HCT116 (cell line): Measurements from ENCODE around the gene ZNF423. TPM values are rescaled to one million over a fixed set of nuclear protein-coding genes. Genes with fewer than 3 reads are reported as not detected.

ENCODE experiments used
- ATAC-seq: fragments of 200-7000 bp; cut with Tn5 transposase; 2 replicates; pipeline ENCODE4 v1.9.1; 2020; ENCODE audit warnings: mild to moderate bottlenecking, moderate library complexity
- BruUV-seq: library from RNA; stranded (reverse); fragments of 400-500 nt; replicated peaks from 2 replicates; lab custom pipeline; 2021; lab: Mats Ljungman, UMichigan
- CTCF ChIA-PET: fragments of 300-600 bp; sonication (Branson Sonifier 250); formaldehyde crosslinking; loops from one replicate; lab custom pipeline; 2021; ENCODE audit warnings: antibody characterized with exemption; lab: Charles Lee
- POLR2A ChIA-PET: fragments of 300-600, 350-600 bp; sonication (Branson Sonifier 250); formaldehyde crosslinking; loops from one replicate; lab custom pipeline; 2021; ENCODE audit warnings: antibody characterized with exemption; lab: Charles Lee
- RAD21 ChIA-PET, 2 experiments: fragments of 300-600 bp; sonication (Branson Sonifier 250); formaldehyde crosslinking; loops; one replicate each; lab custom pipeline; 2023; ENCODE audit warnings: low total read pairs in 2 of 2; ENCODE audit not compliant: uncharacterized antibody in 2 of 2, unreplicated experiment in 2 of 2, low non-redundant PET in 1 of 2; lab: Charles Lee
- DNase-seq: peaks from one replicate; pipeline ENCODE4 v3.0.0-alpha.2; 2010; ENCODE audit warnings: low read depth, low spot score
- H2AFZ ChIP-seq: fragments of 200-600 bp; shearing (Covaris generic), sonication (generic); 2 replicates; pipeline ENCODE4 v1.6.1; 2017; ENCODE audit warnings: low read depth, mixed run types, mixed read lengths, antibody characterized with exemption, low read length; ENCODE audit not compliant: poor library complexity, severe bottlenecking
- H3K27ac ChIP-seq: 2 replicates; pipeline ENCODE4 v1.5.1; 2012; ENCODE audit warnings: low read depth, low read length
- H3K27me3 ChIP-seq: fragments of 200-600 bp; sonication (generic); 2 replicates; pipeline ENCODE4 v1.6.1; 2016; ENCODE audit warnings: mixed run types, low read length, mixed read lengths; ENCODE audit not compliant: insufficient read depth
- H3K36me3 ChIP-seq, 2 experiments: fragments of 200-500 bp in 1 of 2; fragments of 200-600 bp in 1 of 2; sonication (Bioruptor generic) in 1 of 2; sonication (generic) in 1 of 2; 2 replicates each; pipeline versions ENCODE4 v1.5.1 to v1.6.1; 2014 to 2016; ENCODE audit warnings: low read length in 2 of 2, inconsistent platforms in 1 of 2, mixed read lengths in 1 of 2, mixed run types in 1 of 2; ENCODE audit not compliant: insufficient read depth in 2 of 2, control insufficient read depth in 1 of 2
- H3K4me1 ChIP-seq, 2 experiments: fragments of 200-600 bp in 1 of 2; sonication (generic) in 1 of 2; 2 replicates each; pipeline versions ENCODE4 v1.5.1 to v1.6.1; 2012 to 2017; ENCODE audit warnings: low read length in 2 of 2, inconsistent platforms in 1 of 2, mild to moderate bottlenecking in 1 of 2, mixed read lengths in 1 of 2, mixed run types in 1 of 2, moderate library complexity in 1 of 2; ENCODE audit not compliant: insufficient read depth in 2 of 2, control insufficient read depth in 1 of 2
- H3K4me2 ChIP-seq: fragments of 200-600 bp; sonication (generic); 2 replicates; pipeline ENCODE4 v1.6.1; 2017; ENCODE audit warnings: mixed run types, low read length, mixed read lengths
- H3K4me3 ChIP-seq, 2 experiments: fragments of 200-600 bp in 1 of 2; sonication (generic) in 1 of 2; replicated peaks in 1 of 2; 2 replicates each; pipeline ENCODE4 v1.5.1; 2011 to 2016; ENCODE audit warnings: low read length in 2 of 2, control low read depth in 1 of 2, low read depth in 1 of 2, mild to moderate bottlenecking in 1 of 2, mixed read lengths in 1 of 2, mixed run types in 1 of 2
- H3K79me2 ChIP-seq: fragments of 200-600 bp; sonication (generic); 2 replicates; pipeline ENCODE4 v1.6.1; 2017; ENCODE audit warnings: mild to moderate bottlenecking, mixed run types, low read length, moderate library complexity, mixed read lengths; ENCODE audit not compliant: insufficient read depth
- H3K9ac ChIP-seq: fragments of 200-600 bp; sonication (generic); 2 replicates; pipeline ENCODE4 v1.6.1; 2016; ENCODE audit warnings: low read length, mixed read lengths
- H3K9me2 ChIP-seq: fragments of 200-600 bp; sonication (generic), shearing (Covaris generic); 2 replicates; pipeline ENCODE4 v1.6.1; 2017; ENCODE audit warnings: mixed run types, mild to moderate bottlenecking, moderate library complexity; ENCODE audit not compliant: insufficient read depth
- H3K9me3 ChIP-seq, 2 experiments: fragments of 200-500 bp in 1 of 2; fragments of 200-600 bp in 1 of 2; sonication (Bioruptor generic) in 1 of 2; sonication (generic) in 1 of 2; 2 replicates each; pipeline ENCODE4 v1.6.1; 2014 to 2017; ENCODE audit warnings: low read length in 2 of 2, mixed read lengths in 2 of 2, inconsistent platforms in 1 of 2, low read depth in 1 of 2, mild to moderate bottlenecking in 1 of 2, mixed run types in 1 of 2, moderate library complexity in 1 of 2; ENCODE audit not compliant: control insufficient read depth in 1 of 2, insufficient read depth in 1 of 2
- H4K20me1 ChIP-seq: fragments of 200-600 bp; sonication (generic), shearing (Covaris generic); 2 replicates; pipeline ENCODE4 v1.6.1; 2017; ENCODE audit warnings: mixed run types, mild to moderate bottlenecking, moderate library complexity; ENCODE audit not compliant: insufficient read depth
- CEBPB ChIP-seq: IDR thresholded peaks from 2 replicates; pipeline ENCODE4 v1.6.1; 2012; ENCODE audit warnings: low read depth
- CTCF ChIP-seq, 3 experiments: fragments of 200-600 bp in 1 of 3; sonication (generic) in 1 of 3; IDR thresholded peaks in 2 of 3; conservative IDR thresholded peaks in 1 of 3; 2 replicates each; pipeline ENCODE4 v1.5.1; 2012 to 2017; ENCODE audit warnings: low read depth in 2 of 3, low read length in 2 of 3, antibody characterized with exemption in 1 of 3, borderline replicate concordance in 1 of 3, control low read depth in 1 of 3, mild to moderate bottlenecking in 1 of 3, mixed read lengths in 1 of 3, mixed run types in 1 of 3, moderate library complexity in 1 of 3; ENCODE audit not compliant: insufficient read depth in 1 of 3
- EGR1 ChIP-seq: IDR thresholded peaks from 2 replicates; pipeline ENCODE4 v1.6.1; 2012; ENCODE audit warnings: low read depth
- EZH2 ChIP-seq: fragments of 200-600 bp; sonication (generic); IDR thresholded peaks from 2 replicates; pipeline ENCODE4 v1.6.1; 2017; ENCODE audit warnings: antibody characterized with exemption, mixed run types
- FOSL1 ChIP-seq: IDR thresholded peaks from 2 replicates; pipeline ENCODE4 v1.6.1; 2012; ENCODE audit warnings: low read depth
- MAX ChIP-seq: IDR thresholded peaks from 2 replicates; pipeline ENCODE4 v1.6.1; 2012
- REST ChIP-seq: IDR thresholded peaks from 2 replicates; pipeline ENCODE4 v1.6.1; 2012; ENCODE audit warnings: low read depth
- SP1 ChIP-seq: IDR thresholded peaks from 2 replicates; pipeline ENCODE4 v1.6.1; 2012; ENCODE audit warnings: low read depth
- TCF7L2 ChIP-seq: IDR thresholded peaks from 2 replicates; pipeline ENCODE4 v1.7.0; 2011; ENCODE audit warnings: borderline replicate concordance, inconsistent platforms; ENCODE audit not compliant: insufficient read depth, insufficient read length; ENCODE audit errors: extremely low read depth
- YY1 ChIP-seq: IDR thresholded peaks from 2 replicates; pipeline ENCODE4 v1.6.1; 2011; ENCODE audit warnings: low read length, low read depth, moderate library complexity, mild to moderate bottlenecking; ENCODE audit not compliant: insufficient replicate concordance; ENCODE audit errors: extremely low read depth
- ZBTB33 ChIP-seq: IDR thresholded peaks from 2 replicates; pipeline ENCODE4 v1.6.1; 2011; ENCODE audit warnings: mild to moderate bottlenecking, low read length, moderate library complexity; ENCODE audit not compliant: insufficient replicate concordance; ENCODE audit errors: extremely low read depth
- intact Hi-C: fragments of 100-400 bp; cut with micrococcal nuclease; formaldehyde crosslinking; loops from 2 replicates; pipeline ENCODE4 v1.10.0; 2022
- total RNA-seq: library from RNA; stranded (reverse); gene quantifications from one replicate; pipeline ENCODE4 v1.2.1, GENCODE V29; 2021; ENCODE audit not compliant: unreplicated experiment

Gene ZNF423
- total RNA-seq, 1 experiment from 2014 or later, result 0.22 TPM

- RAD21 ChIA-PET, result no interaction called here
- H4K20me1 ChIP-seq, result no peaks in the 10 kb centered on the region
- H3K4me3 ChIP-seq, result no peak overlapping the region
- CTCF ChIA-PET, result no interaction called here
- no peaks in the 10 kb centered on the region for H3K9me2 ChIP-seq
- POLR2A ChIA-PET, result no interaction called here
- no peak overlapping the region for H2AFZ ChIP-seq
- DNase-seq, result no peak
- ATAC-seq, result no peak
- H3K79me2 ChIP-seq, result no peaks in the 10 kb centered on the region
- no peak overlapping the region for H3K9ac ChIP-seq
- H3K36me3 ChIP-seq, result no peaks in the 10 kb centered on the region
- intact Hi-C loops, result loop anchor here (10.0 kb wide), 1 partner anchor 154 kb away; no protein-coding TSS in a partner anchor
- no peak overlapping the region for H3K4me2 ChIP-seq
- BruUV-seq, result no TSS peak
- no peaks in the 10 kb centered on the region for H3K4me1 ChIP-seq
- TF ChIP-seq FOSL1 (no peak), EGR1 (no peak), TCF7L2 (no peak), SP1 (no peak), EZH2 (no peak), ZBTB33 (no peak), YY1 (no peak), CTCF (IDR thresholded peaks at IDR 0.05 in 2 of 3, conservative IDR thresholded peaks at IDR 0.05 in 1 of 3; ENCODE audit: borderline replicate concordance in 1 of 3, insufficient read depth in 1 of 3, low read depth in 2 of 3, low read length in 2 of 3) (no peak), CEBPB (no peak), REST (no peak), MAX (no peak)
- H3K27me3 ChIP-seq, result no peaks in the 10 kb centered on the region
- H3K9me3 ChIP-seq, result no peaks in the 10 kb centered on the region
- H3K27ac ChIP-seq, result no peak overlapping the region
Observed at GRCh38 chr16:49709057-49709456, 146.9 kb downstream of the ZNF423 start.
